T-helper 22 cell (primary cell): ENCODE measurements around the gene MTCL3.

Experiments
- DNase-seq: peaks from one replicate; pipeline ENCODE4 v3.0.0-alpha.2; 2020; ENCODE audit warnings: low read depth

MTCL3 gene

DNA sequence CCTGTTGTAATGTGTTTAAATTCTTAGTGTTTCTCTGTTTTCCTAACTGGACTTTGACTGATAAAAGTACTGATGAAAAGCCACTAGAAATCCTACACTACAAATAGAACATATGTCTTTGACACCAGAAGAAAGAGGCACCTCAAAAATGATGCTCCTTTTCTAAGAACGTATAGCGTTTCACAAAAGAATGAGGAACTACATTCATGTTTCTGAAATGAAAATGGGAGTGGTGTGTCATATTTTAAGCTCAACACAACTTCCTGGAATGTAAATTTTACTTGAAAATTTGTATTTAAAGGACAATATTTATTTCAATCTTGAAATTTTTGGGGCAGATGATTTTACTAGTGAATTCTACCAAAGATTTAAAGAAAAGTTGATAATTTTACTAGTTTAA lies 95.2 kb downstream of the MTCL3 start:
- no peak for DNase-seq
